ENCODE data around the gene LYG2.

Gene LYG2

GRCh38 chr2:99260184-99260583, 4.7 kb upstream of the LYG2 start:
- Histone ChIP-seq H3K4me1 (ENCODE audit: insufficient read depth, poor library complexity, severe bottlenecking) (no peaks in the 10 kb centered on the region), H3K4me3 (ENCODE audit: severe bottlenecking) (no peak overlapping the region), H3K27ac (ENCODE audit: poor library complexity, severe bottlenecking) (no peak overlapping the region), H3K36me3 (ENCODE audit: low read depth) (no peaks in the 10 kb centered on the region), H3K27me3 (ENCODE audit: insufficient read depth, poor library complexity, severe bottlenecking) (no peaks in the 10 kb centered on the region), H3K9me3 (ENCODE audit: severe bottlenecking) (no peaks in the 10 kb centered on the region)
- ATAC-seq (ENCODE audit: low read depth) (no peak), DNase-seq (ENCODE audit: low spot score) (no peak)
- no peak for TF ChIP-seq CTCF (IDR thresholded peaks at IDR 0.05; ENCODE audit: poor library complexity, severe bottlenecking)

GRCh38 chr2:99259465-99259864, 4.0 kb upstream of the LYG2 start:
- no peak for ATAC-seq (ENCODE audit: low read depth)
- no peak for DNase-seq (ENCODE audit: low spot score)
- Histone ChIP-seq H3K4me1 (ENCODE audit: insufficient read depth, poor library complexity, severe bottlenecking) (no peaks in the 10 kb centered on the region), H3K36me3 (ENCODE audit: low read depth) (no peaks in the 10 kb centered on the region), H3K27ac (ENCODE audit: poor library complexity, severe bottlenecking) (no peak overlapping the region), H3K27me3 (ENCODE audit: insufficient read depth, poor library complexity, severe bottlenecking) (no peaks in the 10 kb centered on the region), H3K4me3 (ENCODE audit: severe bottlenecking) (no peak overlapping the region), H3K9me3 (ENCODE audit: severe bottlenecking) (no peaks in the 10 kb centered on the region)
- no peak for TF ChIP-seq CTCF (IDR thresholded peaks at IDR 0.05; ENCODE audit: poor library complexity, severe bottlenecking)

- no peaks in the 10 kb centered on the region for H3K4me1 ChIP-seq (ENCODE audit: insufficient read depth, poor library complexity, severe bottlenecking)
- no peaks in the 10 kb centered on the region for H3K27me3 ChIP-seq (ENCODE audit: insufficient read depth, poor library complexity, severe bottlenecking)
- TF ChIP-seq CTCF (IDR thresholded peaks at IDR 0.05; ENCODE audit: poor library complexity, severe bottlenecking), result no peak
- H3K27ac ChIP-seq (ENCODE audit: poor library complexity, severe bottlenecking), result no peak overlapping the region
- no peaks in the 10 kb centered on the region for H3K9me3 ChIP-seq (ENCODE audit: severe bottlenecking)
- DNase-seq (ENCODE audit: low spot score) (no peak), ATAC-seq (ENCODE audit: low read depth) (peak; percentile 76; the same call in 2 of the 3 replicates)
- no peaks in the 10 kb centered on the region for H3K36me3 ChIP-seq (ENCODE audit: low read depth)
- H3K4me3 ChIP-seq (ENCODE audit: severe bottlenecking), result no peak overlapping the region
Observed at GRCh38 chr2:99256677-99257076, 1.2 kb upstream of the LYG2 start.

GRCh38 chr2:99249951-99250350, 5.5 kb downstream of the LYG2 start:
- Histone ChIP-seq H3K27ac (ENCODE audit: poor library complexity, severe bottlenecking) (no peak overlapping the region), H3K4me3 (ENCODE audit: severe bottlenecking) (no peak overlapping the region), H3K4me1 (ENCODE audit: insufficient read depth, poor library complexity, severe bottlenecking) (no peaks in the 10 kb centered on the region), H3K27me3 (ENCODE audit: insufficient read depth, poor library complexity, severe bottlenecking) (no peaks in the 10 kb centered on the region), H3K36me3 (ENCODE audit: low read depth) (no peaks in the 10 kb centered on the region), H3K9me3 (ENCODE audit: severe bottlenecking) (no peaks in the 10 kb centered on the region)
- no peak for DNase-seq (ENCODE audit: low spot score)
- no peak for ATAC-seq (ENCODE audit: low read depth)
- TF ChIP-seq CTCF (IDR thresholded peaks at IDR 0.05; ENCODE audit: poor library complexity, severe bottlenecking), result no peak

- Histone ChIP-seq H3K4me1 (ENCODE audit: insufficient read depth, poor library complexity, severe bottlenecking) (no peaks in the 10 kb centered on the region), H3K27me3 (ENCODE audit: insufficient read depth, poor library complexity, severe bottlenecking) (no peaks in the 10 kb centered on the region), H3K36me3 (ENCODE audit: low read depth) (no peaks in the 10 kb centered on the region), H3K9me3 (ENCODE audit: severe bottlenecking) (no peaks in the 10 kb centered on the region), H3K27ac (ENCODE audit: poor library complexity, severe bottlenecking) (no peak overlapping the region), H3K4me3 (ENCODE audit: severe bottlenecking) (no peak overlapping the region)
- no peak for ATAC-seq (ENCODE audit: low read depth)
- no peak for TF ChIP-seq CTCF (IDR thresholded peaks at IDR 0.05; ENCODE audit: poor library complexity, severe bottlenecking)
- DNase-seq (ENCODE audit: low spot score), result no peak
Observed at GRCh38 chr2:99242151-99242550, 13.3 kb downstream of the LYG2 start.

Data from RWPE2 (cell line).